Measurements from ENCODE around the gene GRK1. TPM values are rescaled to one million over a fixed set of nuclear protein-coding genes. Genes with fewer than 3 reads are reported as not detected.
A peak's percentile ranks its signal among the peaks of the same experiment; 100 is the strongest.

The GRK1 gene
- total and polyA plus RNA-seq, 2 of the 13 experiments (the other 11 are each of a cell fraction or from before 2014, with no cell fraction given): 0.07 to 0.12 TPM

DNA sequence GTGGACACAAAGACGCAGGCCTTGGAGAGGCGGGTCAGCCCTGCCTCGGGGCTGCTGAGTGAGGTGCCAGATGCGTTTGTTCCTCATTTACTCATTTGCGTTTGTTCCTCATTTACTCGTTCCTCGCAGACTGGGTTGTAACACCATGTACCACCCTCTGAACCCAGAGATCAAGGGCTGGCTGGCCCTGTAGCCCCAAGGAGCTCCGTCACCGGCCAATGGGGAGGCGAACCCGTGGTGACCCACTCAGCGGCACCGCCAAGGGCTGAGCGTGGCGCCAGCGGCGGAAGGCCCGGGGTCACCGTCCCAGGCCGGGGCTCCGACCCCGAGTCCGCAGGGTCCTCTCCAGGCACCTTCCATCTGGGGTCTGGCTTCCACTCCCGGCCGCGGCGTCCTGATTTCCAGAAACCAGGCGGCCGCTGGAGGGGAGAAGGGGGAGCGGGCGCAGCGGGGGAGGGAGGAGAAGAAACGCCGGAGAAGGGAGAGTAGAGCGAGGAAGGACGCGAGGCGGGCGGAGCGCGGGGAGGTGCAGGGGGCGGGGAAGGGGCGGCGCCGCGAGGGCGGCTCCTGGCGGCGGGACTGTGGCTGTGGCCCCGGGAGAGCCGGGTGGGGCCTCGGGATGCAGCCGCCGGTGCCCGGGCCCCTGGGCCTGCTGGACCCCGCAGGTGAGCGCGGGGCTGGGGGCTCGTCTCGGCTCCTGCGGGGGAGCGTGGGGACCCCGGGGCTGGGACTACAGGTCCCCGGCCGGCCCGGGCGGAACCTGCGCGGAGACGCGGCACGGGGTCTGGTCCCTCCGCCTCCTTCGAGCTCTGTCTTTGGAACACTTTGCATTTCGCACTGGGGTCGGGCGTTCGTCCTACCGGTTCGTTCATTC lies 91.9 kb downstream of the GRK1 start, which contains the start of gene TMEM255B (continued):
- 0 out of 2 replicates have a peak, but pooled peaks have one; percentile 22 for TF ChIP-seq PAXIP1 (CRISPR knock-in tag; conservative IDR thresholded peaks at IDR 0.05)
- TF ChIP-seq PHF8 (CRISPR knock-in tag; IDR thresholded peaks at IDR 0.05): 0 out of 2 replicates have a peak, but pooled peaks have one; percentile 26
- 0 out of 2 replicates have a peak, but pooled peaks have one; percentile 25 for TF ChIP-seq ZNF274 (CRISPR knock-in tag; IDR thresholded peaks at IDR 0.05)
- no peak for TF ChIP-seq MAZ (IDR thresholded peaks at IDR 0.05; ENCODE audit: borderline replicate concordance, low read depth, low read length)
- TF ChIP-seq MAZ (CRISPR knock-in tag; IDR thresholded peaks at IDR 0.05; ENCODE audit: low read depth): peak; percentile 51; the same call in 1 of the 2 replicates
- TF ChIP-seq ZNF446 (CRISPR knock-in tag; IDR thresholded peaks at IDR 0.05): no peak
- TF ChIP-seq YEATS4 (CRISPR knock-in tag; IDR thresholded peaks at IDR 0.05; ENCODE audit: borderline replicate concordance): 0 out of 2 replicates have a peak, but pooled peaks have one; percentile 45
- TF ChIP-seq HNRNPLL (IDR thresholded peaks at IDR 0.05; ENCODE audit: low read depth, low read length, poor library complexity, severe bottlenecking): peak; percentile 92
- TF ChIP-seq ZFX (CRISPR knock-in tag; IDR thresholded peaks at IDR 0.05; ENCODE audit: low read depth): peak; percentile 52
- peak; percentile 54; the same call in 1 of the 2 replicates for TF ChIP-seq GABPB1 (CRISPR knock-in tag; IDR thresholded peaks at IDR 0.05)
- peak; percentile 27; the same call in 1 of the 2 replicates for TF ChIP-seq NR2C2 (CRISPR knock-in tag; IDR thresholded peaks at IDR 0.05; ENCODE audit: borderline replicate concordance)
- TF ChIP-seq, protein P1, sequence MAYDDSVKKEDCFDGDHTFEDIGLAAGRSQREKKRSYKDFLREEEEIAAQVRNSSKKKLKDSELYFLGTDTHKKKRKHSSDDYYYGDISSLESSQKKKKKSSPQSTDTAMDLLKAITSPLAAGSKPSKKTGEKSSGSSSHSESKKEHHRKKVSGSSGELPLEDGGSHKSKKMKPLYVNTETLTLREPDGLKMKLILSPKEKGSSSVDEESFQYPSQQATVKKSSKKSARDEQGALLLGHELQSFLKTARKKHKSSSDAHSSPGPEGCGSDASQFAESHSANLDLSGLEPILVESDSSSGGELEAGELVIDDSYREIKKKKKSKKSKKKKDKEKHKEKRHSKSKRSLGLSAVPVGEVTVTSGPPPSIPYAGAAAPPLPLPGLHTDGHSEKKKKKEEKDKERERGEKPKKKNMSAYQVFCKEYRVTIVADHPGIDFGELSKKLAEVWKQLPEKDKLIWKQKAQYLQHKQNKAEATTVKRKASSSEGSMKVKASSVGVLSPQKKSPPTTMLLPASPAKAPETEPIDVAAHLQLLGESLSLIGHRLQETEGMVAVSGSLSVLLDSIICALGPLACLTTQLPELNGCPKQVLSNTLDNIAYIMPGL (CRISPR knock-in tag; IDR thresholded peaks at IDR 0.05; ENCODE audit: borderline replicate concordance in 1 of 2, low read depth in 1 of 2): peak in 1 of 2 experiments; percentile 17; a peak in 1 of 4 replicates
- TF ChIP-seq, protein P2, sequence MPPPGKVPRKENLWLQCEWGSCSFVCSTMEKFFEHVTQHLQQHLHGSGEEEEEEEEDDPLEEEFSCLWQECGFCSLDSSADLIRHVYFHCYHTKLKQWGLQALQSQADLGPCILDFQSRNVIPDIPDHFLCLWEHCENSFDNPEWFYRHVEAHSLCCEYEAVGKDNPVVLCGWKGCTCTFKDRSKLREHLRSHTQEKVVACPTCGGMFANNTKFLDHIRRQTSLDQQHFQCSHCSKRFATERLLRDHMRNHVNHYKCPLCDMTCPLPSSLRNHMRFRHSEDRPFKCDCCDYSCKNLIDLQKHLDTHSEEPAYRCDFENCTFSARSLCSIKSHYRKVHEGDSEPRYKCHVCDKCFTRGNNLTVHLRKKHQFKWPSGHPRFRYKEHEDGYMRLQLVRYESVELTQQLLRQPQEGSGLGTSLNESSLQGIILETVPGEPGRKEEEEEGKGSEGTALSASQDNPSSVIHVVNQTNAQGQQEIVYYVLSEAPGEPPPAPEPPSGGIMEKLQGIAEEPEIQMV (CRISPR knock-in tag; IDR thresholded peaks at IDR 0.05; ENCODE audit: low read depth): no peak
- peak; percentile 77 for TF ChIP-seq SP5 (CRISPR knock-in tag; IDR thresholded peaks at IDR 0.05; ENCODE audit: borderline replicate concordance, low read depth)
- no peak for TF ChIP-seq NFRKB (IDR thresholded peaks at IDR 0.05)

All from HepG2 (cell line).